Measurements from ENCODE around the gene RGS6.

RGS6 gene

GRCh38 chr14:72089625-72090024 lies 157.4 kb downstream of the RGS6 start:
- DNase-seq, result no peak

GRCh38 chr14:72094844-72095582 lies 162.8 kb downstream of the RGS6 start:
- no peak for DNase-seq

- no peak for DNase-seq
Measured at GRCh38 chr14:72097173-72097783, 165.0 kb downstream of the RGS6 start.

GRCh38 chr14:72098210-72098609 lies 166.0 kb downstream of the RGS6 start:
- no peak for DNase-seq

GRCh38 chr14:72099566-72099965 lies 167.3 kb downstream of the RGS6 start:
- no peak for DNase-seq

GRCh38 chr14:72104011-72104613 lies 171.9 kb downstream of the RGS6 start:
- peak; percentile 11 for DNase-seq

GRCh38 chr14:72111911-72112310 lies 179.7 kb downstream of the RGS6 start:
- no peak for DNase-seq

- no peak for DNase-seq
Measured at GRCh38 chr14:72118841-72119240, 186.6 kb downstream of the RGS6 start.

GRCh38 chr14:72120315-72120714 lies 188.1 kb downstream of the RGS6 start:
- no peak for DNase-seq

GRCh38 chr14:72123755-72124154 lies 191.5 kb downstream of the RGS6 start:
- no peak for DNase-seq

GRCh38 chr14:72124171-72124570 lies 191.9 kb downstream of the RGS6 start:
- no peak for DNase-seq

- no peak for DNase-seq
Measured at GRCh38 chr14:72126091-72126490, 193.9 kb downstream of the RGS6 start.

GRCh38 chr14:72126561-72126960 lies 194.3 kb downstream of the RGS6 start:
- no peak for DNase-seq

- DNase-seq, result no peak
Measured at GRCh38 chr14:72128629-72129028, 196.4 kb downstream of the RGS6 start.

- DNase-seq, result no peak
Measured at GRCh38 chr14:72129291-72129690, 197.1 kb downstream of the RGS6 start.

- no peak for DNase-seq
Measured at GRCh38 chr14:72141084-72141483, 208.9 kb downstream of the RGS6 start.

- no peak for DNase-seq
Measured at GRCh38 chr14:72142328-72142727, 210.1 kb downstream of the RGS6 start.

- no peak for DNase-seq
Measured at GRCh38 chr14:72146241-72146640, 214.0 kb downstream of the RGS6 start.

- no peak for DNase-seq
Measured at GRCh38 chr14:72154645-72155378, 222.6 kb downstream of the RGS6 start.

GRCh38 chr14:72155379-72155993 lies 223.3 kb downstream of the RGS6 start:
- DNase-seq, result no peak

GRCh38 chr14:72164420-72165228 lies 232.4 kb downstream of the RGS6 start:
- no peak for DNase-seq

GRCh38 chr14:72165229-72165698 lies 233.0 kb downstream of the RGS6 start:
- no peak for DNase-seq

All from CD4-positive, alpha-beta T cell treated with Interleukin-4 for 4 hours (primary cell).